CD4-positive, alpha-beta T cell treated with Interleukin-17A for 1 hour (primary cell): ENCODE results near the gene NEMF.
"Not testable (repeated sequence)": the region's sequence is repeated elsewhere in the genome, so short reads cannot be mapped to it uniquely, and the experiment has no call there.

Experiments
- DNase-seq: peaks from one replicate; pipeline ENCODE4 v3.0.0-alpha.2; 2020

The NEMF gene

GRCh38 chr14:49875640-49876198, 23.1 kb upstream of the NEMF start:
- DNase-seq, result no peak

- DNase-seq, result not testable (repeated sequence)
Measured at GRCh38 chr14:49873548-49873947, 21.0 kb upstream of the NEMF start.

GRCh38 chr14:49870908-49871307, 18.3 kb upstream of the NEMF start:
- DNase-seq, result no peak

DNA sequence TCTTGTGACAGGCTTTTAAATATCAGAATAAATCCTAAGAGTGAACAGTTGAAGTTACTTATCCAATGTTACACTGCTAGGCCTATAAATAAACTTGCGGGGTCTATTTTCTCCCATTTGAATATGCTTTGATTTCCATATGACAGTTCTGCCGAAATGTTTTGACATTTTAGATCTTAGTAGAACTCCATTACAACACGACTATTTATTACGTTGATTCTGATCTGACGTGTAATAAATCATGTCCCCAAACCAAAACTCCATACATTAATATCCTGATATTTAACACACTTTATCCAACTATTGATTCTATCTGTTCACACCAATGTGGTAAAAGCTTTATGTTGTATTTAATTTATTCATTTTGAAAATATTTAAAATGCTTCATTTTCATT, 16.1 kb upstream of the NEMF start:
- DNase-seq, result no peak

DNA sequence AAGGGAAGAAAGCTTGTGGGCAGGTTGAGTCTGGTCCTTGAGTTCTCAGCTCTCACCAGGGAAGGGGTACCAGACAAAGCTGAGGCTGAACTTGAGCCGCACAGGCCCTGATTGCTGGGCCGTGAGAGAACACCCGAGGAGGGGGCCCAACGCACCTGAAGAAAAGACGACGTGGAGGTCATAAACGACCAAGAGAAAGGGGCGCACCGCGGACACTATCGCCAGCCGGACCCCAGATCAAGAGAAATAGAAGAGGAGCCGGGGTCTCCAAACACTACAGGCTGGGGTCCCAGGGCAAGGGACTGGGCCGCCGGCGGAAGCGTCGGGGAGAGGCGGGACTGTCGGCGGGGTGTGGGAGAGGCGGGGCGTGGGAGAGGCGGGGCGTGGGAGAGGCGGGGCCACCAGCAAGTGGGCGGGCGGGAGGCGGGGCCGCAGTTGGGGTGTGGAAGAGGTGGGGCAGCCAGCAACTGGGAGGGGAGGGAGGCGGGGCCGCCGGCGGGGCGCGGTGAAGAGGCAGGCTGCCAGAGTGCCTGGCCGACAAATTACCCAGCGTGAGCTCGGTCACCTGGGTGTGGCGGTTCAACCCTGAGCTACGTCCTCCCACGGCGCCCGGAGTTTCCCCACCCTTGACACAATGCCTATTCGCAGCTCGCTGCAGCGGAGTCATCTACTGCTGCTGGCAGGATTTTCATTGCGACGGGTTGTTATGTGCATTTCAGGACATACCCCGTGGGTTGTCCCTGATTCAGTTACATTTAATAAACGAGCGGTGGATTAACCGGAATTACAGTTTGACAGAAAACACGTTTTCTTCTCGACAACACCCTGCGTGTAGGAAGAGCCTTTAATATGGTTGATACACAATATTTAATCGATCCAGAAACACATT, 15.5 kb upstream of the NEMF start:
- peak; percentile 98 for DNase-seq

GRCh38 chr14:49865431-49865859, 12.9 kb upstream of the NEMF start:
- DNase-seq, result peak; percentile 83

DNA sequence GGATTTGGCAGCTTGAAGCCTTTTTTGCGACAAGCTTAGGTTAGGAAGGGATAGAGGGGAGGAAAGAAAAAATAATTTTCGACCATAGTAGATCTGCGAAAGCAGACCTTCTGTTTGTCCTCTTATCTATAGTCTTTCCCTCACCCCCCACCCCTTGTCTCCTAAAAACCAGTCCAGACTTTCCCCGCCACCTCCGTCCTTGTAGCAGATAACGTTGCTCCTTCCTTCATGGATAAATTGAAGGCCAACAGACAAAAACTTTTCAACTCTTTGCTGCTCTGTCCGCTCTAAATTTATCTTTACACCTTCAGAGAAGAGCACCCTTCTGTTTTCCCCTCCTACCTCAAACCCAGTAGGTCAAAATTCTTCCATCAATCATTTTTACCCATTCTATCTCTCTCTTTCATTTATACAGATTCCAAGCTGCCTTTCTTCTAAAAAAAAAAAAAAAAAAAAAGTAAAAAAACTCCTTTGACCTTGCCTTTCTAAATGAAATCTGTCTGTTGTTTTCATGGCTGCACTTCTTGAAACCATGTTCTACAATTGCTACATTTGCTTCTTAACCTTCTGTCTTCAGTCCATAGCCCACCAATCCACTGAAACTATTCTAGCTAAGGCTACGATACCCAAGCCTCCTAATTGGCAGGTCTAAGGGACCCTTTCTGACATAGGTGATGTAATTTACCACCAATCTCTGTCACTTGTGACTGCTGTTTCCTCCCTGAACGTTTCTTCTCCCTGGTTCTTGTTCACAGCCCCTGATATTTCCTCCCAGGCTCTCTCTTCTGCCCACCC, 11.1 kb upstream of the NEMF start:
- DNase-seq, result peak; percentile 79

GRCh38 chr14:49862089-49862673, 9.6 kb upstream of the NEMF start:
- DNase-seq, result peak; percentile 93

DNA sequence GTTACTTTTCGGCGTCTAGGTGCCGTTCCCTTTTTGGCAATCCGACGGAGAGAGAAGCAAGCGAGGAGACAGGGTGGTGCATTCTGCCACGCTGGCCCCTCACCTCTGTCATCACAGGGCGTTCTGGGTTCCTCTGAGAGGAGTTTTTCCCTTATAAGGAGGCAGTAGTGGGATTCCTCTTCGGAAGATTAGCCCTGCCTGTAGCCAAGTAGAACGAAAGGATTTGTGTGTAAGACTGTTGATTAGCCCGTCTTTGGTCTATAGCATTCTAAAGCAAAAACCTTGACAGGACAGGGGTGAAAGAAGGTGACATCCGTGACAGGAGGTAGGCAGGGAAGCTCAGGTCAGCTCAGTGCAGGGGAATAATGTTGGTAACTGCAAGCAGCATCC, 9.1 kb upstream of the NEMF start:
- DNase-seq, result peak; percentile 81

GRCh38 chr14:49860988-49861698, 8.6 kb upstream of the NEMF start:
- no peak for DNase-seq

GRCh38 chr14:49858383-49858782, 5.8 kb upstream of the NEMF start:
- no peak for DNase-seq

DNA sequence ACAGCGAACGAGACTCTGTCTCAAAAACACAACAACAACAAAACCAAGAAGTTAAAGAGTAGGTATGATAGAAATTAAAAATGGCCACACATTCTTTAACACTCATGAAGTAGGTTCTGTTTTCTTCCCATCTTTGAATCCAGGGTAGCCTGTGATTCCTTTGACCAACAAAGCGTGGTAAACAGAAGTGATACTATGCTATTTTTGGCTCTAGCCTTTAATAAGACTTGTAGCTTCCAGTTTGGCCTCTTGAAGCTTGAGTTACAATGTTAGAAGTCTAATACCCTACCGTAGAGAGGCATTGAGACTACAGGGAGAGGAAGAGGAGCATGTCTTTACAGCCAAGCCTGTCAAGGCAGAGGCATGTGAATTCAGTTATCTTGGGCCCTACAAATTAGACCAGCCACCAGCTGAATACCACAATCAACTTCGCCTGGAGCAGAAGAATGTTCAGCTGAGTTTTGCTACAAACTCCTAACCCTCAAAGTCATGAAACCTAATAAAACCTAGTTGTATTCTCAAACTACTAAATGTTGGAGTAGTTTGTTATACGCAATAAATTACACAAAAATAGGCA, 4.9 kb upstream of the NEMF start:
- no peak for DNase-seq

- peak; percentile 86 for DNase-seq
Measured at GRCh38 chr14:49853572-49854375, 1.2 kb upstream of the NEMF start.

GRCh38 chr14:49853158-49853477, 530 bp upstream of the NEMF start:
- no peak for DNase-seq

DNA sequence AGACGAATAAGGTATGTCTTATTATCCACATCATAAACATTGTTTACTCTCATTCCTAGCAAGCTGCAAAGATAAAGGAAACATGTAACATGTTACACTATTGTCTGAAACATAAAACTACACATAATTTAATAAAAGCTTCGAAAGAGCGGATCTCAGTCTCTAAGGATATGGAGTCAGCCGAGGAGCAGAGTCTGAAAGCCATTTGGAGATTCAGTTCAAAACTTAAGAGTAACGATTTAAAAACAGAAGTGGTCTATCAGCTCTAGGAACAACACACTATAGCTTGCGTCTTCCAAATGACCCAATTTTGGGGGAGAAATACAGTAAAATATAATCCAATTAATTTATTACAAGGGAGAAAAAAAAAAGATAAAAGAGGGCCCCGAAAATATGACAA, 775 bp downstream of the NEMF start:
- DNase-seq, result no peak

DNA sequence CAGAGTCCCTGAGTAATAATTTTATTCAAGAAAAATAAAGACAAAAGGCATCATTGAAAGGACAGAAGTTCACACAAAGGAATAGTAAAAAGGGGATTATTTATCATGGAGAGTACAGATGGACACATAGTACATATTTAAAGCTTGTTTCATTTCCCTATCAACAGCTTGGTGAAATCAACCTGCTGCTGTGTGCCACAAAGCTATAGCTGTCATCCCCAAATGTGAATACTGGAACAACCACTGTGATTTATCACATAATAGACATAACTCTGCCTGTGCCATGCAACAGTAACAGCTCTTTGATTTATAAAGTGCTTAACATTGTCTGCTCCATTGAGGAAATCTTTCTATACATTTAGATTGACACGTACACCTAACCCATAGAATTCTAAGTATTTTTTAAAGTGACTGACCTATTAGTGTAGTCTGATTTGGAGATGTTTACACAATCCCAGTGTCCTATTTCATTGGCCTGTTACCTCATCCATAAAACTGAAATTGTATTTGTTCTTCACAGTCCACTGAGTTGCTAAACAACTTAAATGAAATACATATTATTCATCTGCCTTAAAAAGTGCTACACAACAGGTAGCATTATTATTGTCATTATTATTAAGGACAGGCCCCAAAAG, 3.3 kb downstream of the NEMF start:
- no peak for DNase-seq

GRCh38 chr14:49828640-49829039, 23.9 kb downstream of the NEMF start:
- DNase-seq, result no peak

DNA sequence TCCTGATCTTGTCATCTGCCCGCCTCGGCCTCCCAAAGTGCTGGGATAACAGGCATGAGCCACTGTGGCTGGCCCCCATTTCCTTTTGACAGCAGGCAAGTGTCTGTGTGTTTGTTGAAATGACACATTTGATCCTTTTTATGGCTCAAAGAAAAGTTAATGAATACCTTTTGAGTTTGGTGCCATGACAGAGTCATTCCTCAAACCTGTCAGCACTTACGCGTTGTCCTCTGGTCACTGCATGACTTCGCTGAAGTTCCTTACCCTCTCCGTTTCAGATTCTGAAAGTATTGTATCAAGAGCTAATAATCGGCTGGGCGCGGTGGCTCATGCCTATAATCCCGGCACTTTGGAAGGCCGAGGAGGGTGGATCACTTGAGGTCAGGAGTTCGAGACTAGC, 32.4 kb downstream of the NEMF start:
- DNase-seq, result no peak

DNA sequence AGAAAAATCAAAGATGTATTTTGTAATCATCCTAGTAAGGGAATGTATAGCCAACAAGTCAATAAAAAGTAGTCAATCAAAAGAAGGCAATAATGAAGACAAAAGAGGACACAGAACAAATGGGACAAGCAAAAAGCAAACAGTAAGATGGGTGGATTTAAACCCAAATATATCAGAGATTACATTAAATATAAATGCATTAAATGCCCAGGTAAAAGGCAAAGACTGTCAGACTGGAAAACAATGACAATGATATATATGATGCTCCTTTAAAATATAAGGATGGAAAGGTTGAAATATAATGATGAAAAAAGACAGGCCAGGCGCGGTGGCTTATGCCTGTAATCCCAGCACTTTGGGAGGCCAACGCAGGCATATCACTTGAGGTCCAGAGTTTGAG, 35.7 kb downstream of the NEMF start:
- DNase-seq, result no peak

- not testable (repeated sequence) for DNase-seq
Measured at GRCh38 chr14:49816118-49816517, 36.5 kb downstream of the NEMF start.

DNA sequence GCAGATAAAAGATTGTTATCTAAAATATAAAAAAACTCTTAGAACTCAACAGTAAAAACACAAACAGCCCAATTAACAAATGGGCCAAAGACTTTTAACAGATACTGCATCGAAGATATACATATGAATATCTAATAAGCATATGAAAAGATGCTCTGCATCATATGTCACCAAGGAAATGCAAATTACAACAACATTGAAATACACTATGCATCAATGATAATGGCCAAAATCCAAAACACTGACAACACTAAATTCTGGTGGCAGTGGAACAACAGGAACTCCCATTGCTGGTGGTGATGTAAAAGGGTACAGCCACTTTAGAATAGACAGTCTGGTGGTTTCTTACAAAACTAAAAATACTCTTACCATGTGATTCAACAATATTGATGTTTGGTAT, 43.8 kb downstream of the NEMF start:
- DNase-seq, result no peak
